Right hindlimb (tissue), 1 donor: Measurements from ENCODE around the gene MAMLD1.

Experiments
- DNase-seq: peaks from one replicate; pipeline ENCODE4 v3.0.0-alpha.2; 2018

Gene MAMLD1

DNA sequence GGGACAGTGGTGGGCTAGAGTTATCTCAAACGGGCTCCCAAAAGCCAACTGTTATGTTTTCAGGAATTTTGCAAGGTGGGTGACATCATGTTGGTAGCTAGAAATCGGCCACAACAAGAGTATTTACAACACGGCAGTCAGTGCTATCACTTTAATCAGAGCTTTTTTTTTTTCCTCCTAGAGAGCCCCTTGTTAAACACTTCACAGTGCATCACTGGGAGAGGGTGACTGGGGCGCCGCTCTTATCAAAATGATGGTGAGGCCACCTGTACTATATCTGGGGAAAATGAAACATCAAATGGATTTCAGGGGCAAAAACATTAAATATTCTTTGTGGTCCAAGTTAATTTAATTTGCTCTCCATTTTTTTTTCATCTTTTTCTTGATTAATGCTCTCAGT is 44.9 kb downstream of the MAMLD1 start:
- no peak for DNase-seq

DNA sequence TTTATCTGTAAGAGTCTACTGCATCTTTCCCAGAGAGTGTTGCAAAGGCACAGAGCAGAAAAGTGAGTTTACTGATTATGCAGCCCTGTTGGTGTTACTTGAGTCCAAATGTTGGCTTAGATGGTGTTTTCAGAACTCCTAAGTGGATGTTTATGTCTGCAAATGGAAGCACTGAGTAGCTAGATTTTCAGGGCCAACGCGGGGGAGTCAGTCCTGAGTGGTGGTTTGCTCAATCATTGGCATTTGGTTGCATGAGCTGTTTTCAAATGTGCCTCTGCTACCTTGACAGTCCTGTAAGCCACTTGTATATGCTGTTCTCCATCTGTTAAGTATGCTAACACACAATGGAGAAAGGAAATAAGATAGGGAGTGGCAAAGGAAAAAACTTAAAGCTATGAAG is 45.4 kb downstream of the MAMLD1 start:
- no peak for DNase-seq

DNA sequence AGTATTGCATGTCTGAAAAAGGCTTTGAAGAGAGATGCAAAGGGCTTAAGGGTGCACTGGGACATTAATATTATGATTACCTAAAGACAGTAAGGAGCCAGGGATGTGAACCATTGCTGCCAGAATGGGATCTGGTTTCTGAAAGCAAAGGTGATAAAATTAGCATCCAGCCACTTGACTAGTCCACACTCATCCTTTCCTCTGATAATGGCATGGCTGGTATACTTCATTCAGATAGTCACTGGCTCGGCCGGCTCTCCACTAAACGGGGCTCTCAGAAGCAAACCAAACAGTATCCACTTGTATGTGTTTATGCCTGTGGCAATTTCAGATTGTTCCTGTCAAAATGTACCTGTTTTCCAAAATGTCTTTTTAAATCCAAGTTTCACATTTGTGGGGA is 46.4 kb downstream of the MAMLD1 start:
- no peak for DNase-seq

DNA sequence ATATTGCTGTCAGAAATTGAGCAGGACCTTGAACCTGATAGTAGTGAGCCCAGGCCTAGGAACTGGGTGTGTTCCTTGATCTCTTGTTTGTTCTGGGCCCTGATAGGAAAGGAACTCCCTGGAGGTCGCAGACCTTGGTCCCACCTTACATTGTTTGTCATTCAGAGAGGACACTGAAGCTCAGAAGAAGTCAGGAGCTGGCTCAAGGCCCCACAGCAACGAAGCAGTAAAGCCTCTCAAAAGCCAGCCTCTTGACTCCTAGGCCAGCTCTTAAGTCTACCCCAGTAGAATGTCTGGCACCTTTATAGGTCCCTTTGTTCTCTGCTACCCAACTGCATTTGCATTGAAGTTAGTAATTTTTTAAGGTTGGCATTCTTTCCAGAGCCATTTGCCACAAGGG is 46.8 kb downstream of the MAMLD1 start:
- no peak for DNase-seq

DNA sequence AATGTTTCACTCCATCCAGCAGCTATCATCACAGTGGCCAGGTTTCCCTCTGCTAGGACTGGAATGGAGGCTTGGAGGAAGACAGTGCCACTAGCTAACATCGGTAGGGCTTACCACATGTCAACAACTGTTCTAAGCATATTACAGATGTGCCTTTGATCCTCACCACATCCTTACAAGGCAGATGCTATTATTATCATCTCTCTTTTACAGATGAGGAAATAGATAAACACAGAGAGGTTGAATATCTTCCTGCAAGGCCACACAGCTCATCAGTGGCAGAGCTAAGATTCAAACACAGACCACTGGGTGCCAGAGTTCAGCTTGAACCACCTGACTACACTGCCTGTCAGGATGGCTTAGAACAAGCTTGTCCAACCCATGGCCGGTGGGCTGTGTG is 47.4 kb downstream of the MAMLD1 start:
- DNase-seq: no peak

DNA sequence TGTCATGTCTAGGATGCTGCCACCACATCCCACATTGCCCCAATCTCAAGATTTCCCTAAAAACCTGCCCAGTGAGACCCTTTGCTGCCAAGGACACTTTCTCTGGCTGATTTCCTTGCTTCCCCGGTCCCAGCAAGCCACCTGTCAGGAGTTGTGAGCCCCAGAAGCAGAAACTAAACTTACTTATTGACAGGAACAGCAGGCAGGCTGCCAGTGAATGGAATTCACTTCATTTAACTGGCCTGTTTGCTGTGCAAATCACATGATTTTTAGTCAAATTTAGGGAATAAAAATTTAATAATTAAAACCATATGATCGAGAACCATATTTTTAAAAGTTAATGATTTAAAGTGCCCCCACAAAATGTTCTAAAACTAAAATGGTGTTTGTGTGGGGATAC is 48.5 kb downstream of the MAMLD1 start:
- no peak for DNase-seq

DNA sequence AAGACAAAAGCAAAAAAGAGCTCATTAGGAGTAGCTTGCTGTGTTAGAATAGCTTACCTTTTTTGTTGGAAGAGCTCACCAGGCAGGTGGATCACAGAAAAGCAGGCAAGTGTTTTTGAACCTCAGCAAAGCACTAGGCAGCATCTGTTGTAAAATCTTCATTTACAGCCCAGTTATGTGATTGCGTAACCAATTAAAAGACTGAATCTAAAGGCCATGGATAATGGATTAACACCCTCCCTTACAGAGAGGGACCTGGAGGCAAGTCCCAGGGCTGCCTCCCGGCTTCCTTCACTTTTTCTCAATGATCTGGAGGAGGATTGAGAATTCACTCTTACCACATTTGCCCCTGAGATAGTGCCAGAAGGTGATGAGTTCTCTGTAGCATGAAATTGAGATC is 51.1 kb downstream of the MAMLD1 start:
- no peak for DNase-seq

DNA sequence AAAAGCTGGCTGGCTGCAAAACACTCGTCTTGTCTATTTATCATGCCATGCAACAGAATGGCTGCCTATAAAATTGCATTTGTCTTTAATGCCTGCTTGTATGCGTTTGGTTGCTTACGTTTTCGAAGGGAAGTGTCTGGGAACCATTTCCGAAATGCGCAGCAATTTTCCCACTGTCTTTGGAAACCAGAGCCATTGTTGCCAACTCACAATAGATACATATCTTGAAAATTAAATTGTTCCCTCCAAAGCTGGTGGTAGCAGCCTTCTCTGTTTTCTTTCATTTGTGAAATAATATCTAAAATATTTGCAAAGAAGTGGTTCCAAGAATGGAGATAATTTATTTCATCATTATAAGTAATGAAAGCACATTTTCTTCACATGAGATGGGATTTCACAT is 53.4 kb downstream of the MAMLD1 start:
- no peak for DNase-seq

DNA sequence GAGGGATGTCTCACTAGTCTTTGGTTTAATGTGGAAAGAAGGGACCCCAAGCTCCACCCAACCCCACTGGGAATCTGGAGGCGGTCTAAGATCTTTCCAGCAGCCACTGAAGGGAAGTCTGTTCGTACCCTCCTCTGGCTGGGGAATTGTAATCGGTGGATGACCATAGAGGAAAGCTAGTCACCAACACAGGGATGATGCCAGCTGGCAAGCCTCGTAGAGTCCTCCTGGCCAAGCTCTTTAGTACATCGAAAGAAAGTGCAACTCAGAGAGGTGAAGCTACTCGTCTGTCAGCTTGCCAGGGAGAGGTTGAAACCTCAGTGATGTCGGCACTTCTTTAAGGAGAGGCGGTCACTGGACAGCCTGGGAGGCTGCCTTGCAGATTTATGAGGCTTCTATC is 58.7 kb downstream of the MAMLD1 start:
- DNase-seq: no peak

DNA sequence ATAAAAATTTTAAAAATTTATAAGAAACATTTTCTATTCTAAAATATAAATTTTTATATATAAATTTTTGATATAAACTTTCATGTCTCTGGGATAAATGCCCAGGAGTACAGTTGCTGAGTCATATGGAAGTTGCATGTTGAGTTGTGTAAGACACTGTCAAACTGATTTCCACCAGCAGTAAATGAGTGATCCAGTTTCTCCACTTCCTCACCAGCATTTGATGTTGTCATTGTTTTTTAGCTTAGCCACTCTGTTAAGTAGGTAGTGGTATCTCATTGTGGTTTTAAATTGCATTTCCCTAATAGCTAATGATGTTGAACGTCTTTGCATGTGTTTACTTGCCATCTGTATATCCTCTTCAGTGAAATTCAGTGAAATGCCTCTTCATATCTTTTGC is 66.5 kb downstream of the MAMLD1 start:
- no peak for DNase-seq

DNA sequence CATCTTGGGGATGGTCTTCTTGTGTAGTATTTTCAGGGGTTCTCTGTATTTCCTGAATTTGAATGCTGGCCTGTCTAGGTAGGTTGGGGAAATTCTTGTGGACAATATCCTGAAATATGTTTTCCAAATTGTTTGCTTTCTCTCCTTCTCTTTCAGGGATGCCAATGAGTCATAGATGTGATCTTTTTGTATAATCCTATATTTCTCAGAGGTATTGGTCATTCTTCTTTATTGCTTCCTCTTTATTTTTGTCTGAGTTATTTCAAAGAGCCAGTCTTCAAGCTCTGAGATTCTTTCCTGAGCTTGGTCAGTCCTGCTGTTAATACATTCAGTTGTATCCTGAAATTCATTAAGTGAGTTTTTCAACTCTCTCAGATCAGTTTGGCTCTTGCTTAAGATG is 73.1 kb downstream of the MAMLD1 start:
- no peak for DNase-seq

DNA sequence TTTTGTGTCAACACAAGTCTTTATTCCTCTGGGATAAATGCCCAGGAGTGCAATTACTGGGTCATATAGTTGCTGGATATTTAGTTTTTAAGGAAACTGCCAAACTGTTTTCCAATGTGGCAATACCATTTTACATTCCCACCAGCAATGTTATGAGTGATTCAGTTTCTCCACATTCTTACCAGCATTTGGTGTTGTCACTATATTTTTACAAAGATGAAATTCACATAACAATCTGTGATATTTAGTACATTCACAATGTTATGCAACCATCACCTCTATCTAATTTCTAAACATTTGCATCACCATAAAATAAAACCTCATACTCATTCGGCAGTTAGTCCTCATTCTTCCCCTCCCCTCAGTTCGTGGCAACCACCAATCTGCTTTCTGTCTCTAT is 75.0 kb downstream of the MAMLD1 start:
- no peak for DNase-seq

DNA sequence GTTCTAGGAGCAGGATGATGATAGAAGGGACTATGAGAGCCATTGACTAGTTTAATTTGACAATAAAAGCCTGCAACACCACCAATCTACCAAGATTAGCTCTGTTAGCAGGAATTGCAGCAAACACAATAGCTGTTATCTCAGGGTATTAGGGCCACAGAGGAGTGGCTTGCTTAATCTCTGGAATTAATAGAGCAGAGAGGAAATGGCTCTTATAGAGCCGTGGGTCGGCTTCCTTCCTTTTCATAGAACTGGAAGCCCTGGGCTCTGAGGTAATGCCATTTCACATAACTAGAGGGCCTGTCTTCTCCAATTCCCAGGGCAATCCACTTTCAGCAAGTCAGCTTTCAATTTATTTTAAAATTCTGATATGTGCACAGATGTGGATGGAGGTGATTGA is 83.0 kb downstream of the MAMLD1 start:
- DNase-seq: no peak

DNA sequence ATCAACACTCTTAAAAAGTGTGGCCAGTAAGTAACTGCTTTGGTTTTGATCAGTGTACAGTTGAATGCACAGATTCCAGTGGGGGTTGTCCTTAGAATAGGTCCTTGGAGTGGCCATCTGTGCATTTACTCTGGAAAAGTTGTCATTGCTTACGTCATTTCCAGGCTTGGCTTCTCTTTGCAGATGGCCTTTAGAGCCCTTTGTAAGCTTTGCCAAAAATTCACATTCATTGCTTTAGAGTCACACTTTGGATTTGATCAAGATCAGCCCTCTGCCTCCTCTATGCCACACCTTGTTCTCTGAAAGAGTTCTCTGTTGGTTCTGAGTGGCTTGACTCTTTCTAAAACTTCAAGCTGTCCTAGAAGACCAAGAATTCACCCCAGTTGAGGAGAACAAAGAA is 83.9 kb downstream of the MAMLD1 start:
- no peak for DNase-seq

DNA sequence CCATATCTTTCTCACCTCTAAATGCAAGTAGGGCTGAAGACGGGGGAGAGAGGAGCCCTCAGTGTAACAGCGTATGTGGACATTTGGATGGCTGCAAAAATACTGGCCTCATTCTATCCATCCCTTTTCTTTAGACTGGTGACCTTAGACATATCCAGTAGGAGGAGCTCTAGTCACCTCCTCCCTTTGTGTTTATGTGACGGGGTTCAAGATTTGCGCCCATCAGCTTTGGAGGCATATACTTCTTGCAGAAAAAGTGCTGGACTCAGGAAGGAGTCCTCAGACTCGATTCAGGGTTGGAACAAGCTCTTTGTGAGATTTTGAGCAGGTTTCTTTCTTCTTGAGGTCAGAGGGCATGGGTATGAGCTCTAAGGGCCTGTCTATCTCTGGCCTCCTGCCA is 86.2 kb downstream of the MAMLD1 start:
- no peak for DNase-seq

DNA sequence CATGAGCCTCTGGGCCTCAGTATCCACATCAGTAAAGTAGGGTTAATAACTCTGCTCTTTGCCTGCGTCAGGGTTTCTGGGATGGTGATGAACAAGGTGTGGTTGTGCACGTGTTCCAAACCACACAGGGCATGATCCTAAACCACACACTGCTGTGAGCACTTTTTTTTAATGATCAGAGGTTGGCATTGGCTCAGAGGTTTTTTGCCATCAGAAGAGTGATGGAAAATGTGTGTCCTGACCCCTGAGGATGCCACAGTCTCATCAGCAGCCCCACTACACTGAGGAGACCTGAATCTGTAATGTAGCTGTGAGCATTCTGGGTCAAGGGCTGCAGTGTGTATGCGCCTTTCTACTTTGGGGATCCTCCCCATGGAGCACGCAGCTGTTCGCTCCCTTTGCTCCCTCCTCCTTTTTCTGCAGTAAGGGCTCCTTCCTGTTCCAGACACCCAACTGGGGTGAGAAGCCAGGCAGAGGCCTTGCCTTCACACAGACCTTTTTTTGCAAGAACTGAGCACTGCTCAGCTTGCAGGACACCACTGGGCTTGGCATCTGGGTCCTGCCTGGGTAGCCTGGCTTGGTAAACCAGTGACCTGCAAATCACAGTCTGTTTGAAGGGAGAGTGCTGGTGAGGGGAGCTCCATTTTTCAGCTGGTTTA is 87.5 kb downstream of the MAMLD1 start:
- DNase-seq: no peak

DNA sequence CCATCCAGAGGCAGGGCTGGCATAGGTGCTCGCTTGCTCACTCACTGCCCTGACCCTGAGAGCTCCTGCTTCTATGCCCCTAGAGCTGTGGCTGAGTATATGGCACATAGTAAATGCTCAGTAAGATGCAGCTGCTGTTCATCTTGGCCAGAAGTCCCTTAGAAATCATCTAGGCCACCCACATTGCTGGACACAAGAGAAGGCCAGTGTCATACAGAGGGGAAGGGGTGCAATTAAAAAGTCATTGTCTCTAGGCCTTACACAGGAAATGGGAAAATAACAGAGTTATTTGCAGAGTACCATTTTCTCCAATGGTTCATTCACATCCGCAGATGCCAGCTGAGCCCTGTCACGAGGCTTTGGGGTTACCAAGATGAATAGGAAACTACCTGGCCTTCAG is 88.8 kb downstream of the MAMLD1 start:
- no peak for DNase-seq

DNA sequence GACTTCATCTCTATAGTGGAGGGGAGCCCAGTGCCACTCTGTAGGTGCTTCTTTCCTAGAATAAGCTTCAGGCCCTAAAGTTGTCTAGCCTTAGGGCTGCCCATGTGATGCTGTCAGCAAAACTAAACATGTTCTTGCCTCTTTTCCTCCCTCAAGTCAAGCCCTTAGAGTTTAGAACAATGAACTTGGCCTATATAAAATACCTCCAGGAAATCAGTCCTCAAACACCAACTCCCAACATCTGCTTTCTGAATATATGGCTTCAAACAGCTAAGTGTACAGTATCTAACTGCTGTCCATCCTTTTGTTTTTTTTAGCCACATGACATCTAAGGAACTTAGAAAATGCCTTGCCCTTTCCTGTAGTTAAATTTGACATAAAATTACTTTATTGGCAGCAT is 91.0 kb downstream of the MAMLD1 start:
- no peak for DNase-seq

DNA sequence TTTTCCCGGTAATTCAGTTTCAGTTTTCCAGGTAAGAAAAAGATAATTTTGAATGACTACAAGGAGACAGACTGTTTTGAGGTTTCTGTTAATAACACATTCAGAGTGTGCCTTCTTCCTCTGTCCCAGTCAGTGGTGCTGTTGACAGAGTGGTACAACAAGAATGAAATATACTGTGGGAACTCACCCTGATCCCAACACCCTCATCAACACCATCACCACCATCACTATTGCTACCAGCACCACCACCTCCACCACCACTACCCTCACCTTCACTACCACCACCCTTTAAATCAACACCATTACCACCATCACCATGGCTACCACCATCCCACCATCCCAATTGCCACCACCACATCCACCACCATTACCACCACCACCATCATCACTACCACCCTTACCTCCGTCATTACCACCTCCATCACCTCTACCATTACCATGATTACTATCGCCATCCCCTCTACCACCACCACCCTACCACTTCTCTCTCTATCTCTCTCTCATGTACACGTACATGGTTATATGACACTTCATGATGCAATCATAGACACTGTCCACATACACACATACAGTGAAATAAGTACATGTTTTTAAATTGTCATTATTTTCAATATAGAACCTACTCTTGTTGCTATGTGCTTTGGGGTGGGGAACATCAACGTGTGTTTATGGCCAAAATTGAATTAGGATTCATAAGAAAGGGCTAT is 91.5 kb downstream of the MAMLD1 start:
- no peak for DNase-seq

DNA sequence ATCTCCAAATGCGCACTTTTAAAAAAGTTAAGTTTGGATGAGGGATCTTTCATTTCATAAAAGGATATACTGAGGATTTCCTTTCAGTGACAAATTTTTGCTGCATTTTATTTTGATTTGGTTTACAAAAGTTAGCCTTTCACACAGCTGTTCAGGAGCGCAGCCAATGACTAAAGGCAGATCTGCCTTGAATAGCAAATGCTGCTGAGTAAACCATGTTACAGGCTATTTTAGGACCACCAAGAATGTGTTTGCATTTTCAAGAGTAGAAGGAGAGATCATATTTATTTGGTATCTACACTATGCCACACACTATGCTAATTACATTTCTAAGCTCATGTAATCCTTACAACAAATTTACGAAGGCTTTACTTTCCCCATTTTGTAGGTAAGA is 92.1 kb downstream of the MAMLD1 start:
- no peak for DNase-seq

DNA sequence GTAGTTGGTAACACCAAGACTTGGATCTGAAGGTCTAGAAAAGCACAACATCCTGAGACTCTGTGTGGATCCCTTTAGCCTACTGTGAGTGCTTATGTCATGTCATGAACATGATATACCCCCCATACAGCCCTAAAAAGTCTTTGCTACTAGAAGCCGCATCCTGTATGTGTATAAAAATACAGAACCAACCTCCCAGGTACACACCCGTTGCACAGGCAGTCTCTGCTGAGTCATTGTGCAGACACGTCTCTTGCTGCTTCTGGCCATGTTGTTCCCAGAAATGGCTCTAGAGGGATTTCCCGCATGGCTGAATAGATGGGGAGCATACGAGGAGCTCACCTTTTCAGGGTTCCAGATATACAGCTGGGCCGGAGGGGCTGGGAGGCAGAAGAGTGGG is 93.3 kb downstream of the MAMLD1 start:
- no peak for DNase-seq

DNA sequence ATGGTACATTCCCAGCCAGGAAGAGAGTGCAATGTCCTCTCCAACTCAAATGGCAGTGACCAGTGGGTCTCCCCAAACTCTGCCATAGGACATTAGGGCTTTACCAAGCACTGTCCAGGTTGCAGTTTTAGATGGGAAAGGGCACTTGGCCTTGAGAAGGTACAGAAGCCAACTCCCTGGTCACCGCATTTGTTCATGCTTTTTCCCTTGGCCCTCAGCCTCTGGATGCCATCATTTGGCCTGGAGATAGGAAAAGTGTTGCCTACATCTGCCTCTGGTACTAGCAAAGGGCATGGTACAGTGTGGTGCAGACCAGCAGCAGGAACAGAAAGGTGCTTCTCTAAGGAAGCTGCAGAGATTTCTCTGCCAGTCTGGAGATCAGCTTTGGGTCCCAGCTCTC is 93.8 kb downstream of the MAMLD1 start:
- no peak for DNase-seq

DNA sequence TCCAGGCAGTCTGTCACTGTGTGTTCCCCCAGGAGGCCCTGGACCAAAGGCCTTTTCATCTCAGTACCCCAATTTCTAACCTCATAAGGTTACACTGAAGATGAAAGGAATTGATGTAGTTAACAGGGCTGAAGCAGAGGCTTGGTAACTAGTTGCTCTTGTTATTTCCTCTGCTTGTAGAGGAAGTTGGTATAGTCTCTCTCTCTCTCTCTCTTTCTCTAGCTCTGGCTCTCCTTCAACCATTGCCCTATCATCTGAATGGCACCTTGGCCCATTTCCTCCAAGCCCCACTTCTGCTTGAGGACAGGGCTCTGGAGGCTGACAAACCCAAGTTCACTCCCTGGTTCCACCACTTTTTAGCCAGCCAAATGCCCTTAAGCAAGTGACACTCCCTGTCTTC is 96.1 kb downstream of the MAMLD1 start:
- no peak for DNase-seq

DNA sequence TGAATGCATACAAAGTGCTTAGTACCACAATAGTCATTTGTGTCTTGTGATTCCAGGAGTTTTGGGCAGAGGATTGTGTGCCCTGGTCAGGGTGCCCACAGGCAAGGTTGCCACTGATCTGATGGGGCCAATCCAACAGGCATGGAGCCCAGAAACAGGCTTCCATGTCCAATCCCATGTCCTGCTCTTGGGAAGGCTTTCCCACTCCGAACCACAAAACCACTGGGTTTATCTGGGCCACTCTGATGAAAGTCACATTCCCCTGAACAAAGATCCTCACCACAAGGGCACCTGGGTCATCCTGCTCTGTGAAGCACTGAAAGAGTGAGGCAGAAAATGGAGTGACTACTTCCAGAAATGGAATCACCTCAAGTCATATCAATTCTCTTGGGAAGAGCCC is 96.9 kb downstream of the MAMLD1 start:
- no peak for DNase-seq

DNA sequence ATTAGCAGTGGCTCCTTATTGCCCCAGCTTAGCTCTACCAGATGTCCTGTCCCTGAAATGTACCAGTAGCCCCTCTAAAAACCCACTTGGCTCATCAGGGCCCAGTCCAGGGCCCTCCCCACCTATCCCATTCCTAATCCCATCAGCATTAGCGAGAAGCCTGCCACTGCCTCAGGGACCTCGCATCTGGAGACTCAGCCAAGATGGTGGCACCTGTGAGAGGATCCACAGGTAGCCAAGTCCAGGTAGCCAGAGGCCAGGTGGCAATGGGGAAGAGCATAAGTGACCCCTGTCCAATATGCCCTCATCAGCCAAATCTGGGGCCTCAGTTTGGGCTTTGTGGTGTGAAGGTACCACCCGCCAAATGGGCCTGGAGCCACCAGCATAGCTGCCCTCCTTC is 97.7 kb downstream of the MAMLD1 start:
- no peak for DNase-seq
